ENCODE data around the gene PTPRD. TPM values are rescaled to one million over a fixed set of nuclear protein-coding genes. Genes with fewer than 3 reads are reported as not detected.

The PTPRD gene
- total and polyA plus RNA-seq, 2 experiments from 2014 or later, result 11.5 to 58.0 TPM

GRCh38 chr9:8883321-8883720 is 1729.5 kb downstream of the PTPRD start (continued):
- TF ChIP-seq EZH2 (IDR thresholded peaks at IDR 0.05; ENCODE audit: low read depth, unreplicated experiment) (no peak), ZNF331 (CRISPR knock-in tag; IDR thresholded peaks at IDR 0.05; ENCODE audit: low read depth) (no peak)
- TF ChIP-seq, protein P1, sequence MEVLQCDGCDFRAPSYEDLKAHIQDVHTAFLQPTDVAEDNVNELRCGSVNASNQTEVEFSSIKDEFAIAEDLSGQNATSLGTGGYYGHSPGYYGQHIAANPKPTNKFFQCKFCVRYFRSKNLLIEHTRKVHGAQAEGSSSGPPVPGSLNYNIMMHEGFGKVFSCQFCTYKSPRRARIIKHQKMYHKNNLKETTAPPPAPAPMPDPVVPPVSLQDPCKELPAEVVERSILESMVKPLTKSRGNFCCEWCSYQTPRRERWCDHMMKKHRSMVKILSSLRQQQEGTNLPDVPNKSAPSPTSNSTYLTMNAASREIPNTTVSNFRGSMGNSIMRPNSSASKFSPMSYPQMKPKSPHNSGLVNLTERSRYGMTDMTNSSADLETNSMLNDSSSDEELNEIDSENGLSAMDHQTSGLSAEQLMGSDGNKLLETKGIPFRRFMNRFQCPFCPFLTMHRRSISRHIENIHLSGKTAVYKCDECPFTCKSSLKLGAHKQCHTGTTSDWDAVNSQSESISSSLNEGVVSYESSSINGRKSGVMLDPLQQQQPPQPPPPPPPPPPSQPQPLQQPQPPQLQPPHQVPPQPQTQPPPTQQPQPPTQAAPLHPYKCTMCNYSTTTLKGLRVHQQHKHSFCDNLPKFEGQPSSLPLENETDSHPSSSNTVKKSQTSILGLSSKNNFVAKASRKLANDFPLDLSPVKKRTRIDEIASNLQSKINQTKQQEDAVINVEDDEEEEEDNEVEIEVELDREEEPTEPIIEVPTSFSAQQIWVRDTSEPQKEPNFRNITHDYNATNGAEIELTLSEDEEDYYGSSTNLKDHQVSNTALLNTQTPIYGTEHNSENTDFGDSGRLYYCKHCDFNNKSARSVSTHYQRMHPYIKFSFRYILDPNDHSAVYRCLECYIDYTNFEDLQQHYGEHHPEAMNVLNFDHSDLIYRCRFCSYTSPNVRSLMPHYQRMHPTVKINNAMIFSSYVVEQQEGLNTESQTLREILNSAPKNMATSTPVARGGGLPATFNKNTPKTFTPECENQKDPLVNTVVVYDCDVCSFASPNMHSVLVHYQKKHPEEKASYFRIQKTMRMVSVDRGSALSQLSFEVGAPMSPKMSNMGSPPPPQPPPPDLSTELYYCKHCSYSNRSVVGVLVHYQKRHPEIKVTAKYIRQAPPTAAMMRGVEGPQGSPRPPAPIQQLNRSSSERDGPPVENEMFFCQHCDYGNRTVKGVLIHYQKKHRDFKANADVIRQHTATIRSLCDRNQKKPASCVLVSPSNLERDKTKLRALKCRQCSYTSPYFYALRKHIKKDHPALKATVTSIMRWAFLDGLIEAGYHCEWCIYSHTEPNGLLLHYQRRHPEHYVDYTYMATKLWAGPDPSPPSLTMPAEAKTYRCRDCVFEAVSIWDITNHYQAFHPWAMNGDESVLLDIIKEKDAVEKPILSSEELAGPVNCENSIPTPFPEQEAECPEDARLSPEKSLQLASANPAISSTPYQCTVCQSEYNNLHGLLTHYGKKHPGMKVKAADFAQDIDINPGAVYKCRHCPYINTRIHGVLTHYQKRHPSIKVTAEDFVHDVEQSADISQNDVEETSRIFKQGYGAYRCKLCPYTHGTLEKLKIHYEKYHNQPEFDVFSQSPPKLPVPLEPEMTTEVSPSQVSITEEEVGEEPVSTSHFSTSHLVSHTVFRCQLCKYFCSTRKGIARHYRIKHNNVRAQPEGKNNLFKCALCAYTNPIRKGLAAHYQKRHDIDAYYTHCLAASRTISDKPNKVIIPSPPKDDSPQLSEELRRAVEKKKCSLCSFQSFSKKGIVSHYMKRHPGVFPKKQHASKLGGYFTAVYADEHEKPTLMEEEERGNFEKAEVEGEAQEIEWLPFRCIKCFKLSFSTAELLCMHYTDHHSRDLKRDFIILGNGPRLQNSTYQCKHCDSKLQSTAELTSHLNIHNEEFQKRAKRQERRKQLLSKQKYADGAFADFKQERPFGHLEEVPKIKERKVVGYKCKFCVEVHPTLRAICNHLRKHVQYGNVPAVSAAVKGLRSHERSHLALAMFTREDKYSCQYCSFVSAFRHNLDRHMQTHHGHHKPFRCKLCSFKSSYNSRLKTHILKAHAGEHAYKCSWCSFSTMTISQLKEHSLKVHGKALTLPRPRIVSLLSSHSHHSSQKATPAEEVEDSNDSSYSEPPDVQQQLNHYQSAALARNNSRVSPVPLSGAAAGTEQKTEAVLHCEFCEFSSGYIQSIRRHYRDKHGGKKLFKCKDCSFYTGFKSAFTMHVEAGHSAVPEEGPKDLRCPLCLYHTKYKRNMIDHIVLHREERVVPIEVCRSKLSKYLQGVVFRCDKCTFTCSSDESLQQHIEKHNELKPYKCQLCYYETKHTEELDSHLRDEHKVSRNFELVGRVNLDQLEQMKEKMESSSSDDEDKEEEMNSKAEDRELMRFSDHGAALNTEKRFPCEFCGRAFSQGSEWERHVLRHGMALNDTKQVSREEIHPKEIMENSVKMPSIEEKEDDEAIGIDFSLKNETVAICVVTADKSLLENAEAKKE (CRISPR knock-in tag; IDR thresholded peaks at IDR 0.05), result no peak
- TF ChIP-seq, protein P2, sequence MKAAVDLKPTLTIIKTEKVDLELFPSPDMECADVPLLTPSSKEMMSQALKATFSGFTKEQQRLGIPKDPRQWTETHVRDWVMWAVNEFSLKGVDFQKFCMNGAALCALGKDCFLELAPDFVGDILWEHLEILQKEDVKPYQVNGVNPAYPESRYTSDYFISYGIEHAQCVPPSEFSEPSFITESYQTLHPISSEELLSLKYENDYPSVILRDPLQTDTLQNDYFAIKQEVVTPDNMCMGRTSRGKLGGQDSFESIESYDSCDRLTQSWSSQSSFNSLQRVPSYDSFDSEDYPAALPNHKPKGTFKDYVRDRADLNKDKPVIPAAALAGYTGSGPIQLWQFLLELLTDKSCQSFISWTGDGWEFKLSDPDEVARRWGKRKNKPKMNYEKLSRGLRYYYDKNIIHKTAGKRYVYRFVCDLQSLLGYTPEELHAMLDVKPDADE (IDR thresholded peaks at IDR 0.05), result no peak

GRCh38 chr9:8880060-8880459 is 1732.7 kb downstream of the PTPRD start:
- Mint-ChIP-seq H3K27me3 (ENCODE audit: insufficient read depth, low read depth, poor library complexity) (no peaks in the 10 kb centered on the region), H3K4me1 (peaks cover 23% of the 10 kb centered on the region), H3K9me3 (no peaks in the 10 kb centered on the region), H3K4me3 (no peak overlapping the region), H3K36me3 (ENCODE audit: low read depth) (no peaks in the 10 kb centered on the region), H3K27ac (no peak overlapping the region)
- H2AFZ ChIP-seq, result no peak overlapping the region
- no peak overlapping the region for H3K4me3 ChIP-seq
- no peaks in the 10 kb centered on the region for H3K27me3 ChIP-seq (ENCODE audit: insufficient read depth)
- ATAC-seq (no peak), DNase-seq (ENCODE audit: low spot score) (no peak)
- H3K4me1 ChIP-seq (ENCODE audit: insufficient read depth), result 0 out of 2 replicates have a peak, but pooled peaks cover 5% of the 10 kb centered on the region
- no peak overlapping the region for H3K4me2 ChIP-seq
- H3K9me2 ChIP-seq (ENCODE audit: insufficient read depth), result 0 out of 2 replicates have a peak, but pooled peaks cover 7% of the 10 kb centered on the region
- H3K79me2 ChIP-seq (replicated peaks; ENCODE audit: insufficient read depth), result no peaks in the 10 kb centered on the region
- H3F3A ChIP-seq (replicated peaks; ENCODE audit: low read depth), result no peaks in the 10 kb centered on the region
- H3K27ac ChIP-seq (ENCODE audit: low read depth), result no peak overlapping the region
- H3K36me3 ChIP-seq (ENCODE audit: insufficient read depth), result no peaks in the 10 kb centered on the region
- H4K20me1 ChIP-seq (replicated peaks; ENCODE audit: insufficient read depth), result no peaks in the 10 kb centered on the region
- TF ChIP-seq JUNB (IDR thresholded peaks at IDR 0.05; ENCODE audit: unreplicated experiment) (no peak), EZH2phosphoT487 (IDR thresholded peaks at IDR 0.05; ENCODE audit: unreplicated experiment) (no peak), ZNF331 (CRISPR knock-in tag; IDR thresholded peaks at IDR 0.05; ENCODE audit: low read depth) (no peak), STAT1 (IDR thresholded peaks at IDR 0.05; ENCODE audit: unreplicated experiment) (no peak)
- TF ChIP-seq, protein P3, sequence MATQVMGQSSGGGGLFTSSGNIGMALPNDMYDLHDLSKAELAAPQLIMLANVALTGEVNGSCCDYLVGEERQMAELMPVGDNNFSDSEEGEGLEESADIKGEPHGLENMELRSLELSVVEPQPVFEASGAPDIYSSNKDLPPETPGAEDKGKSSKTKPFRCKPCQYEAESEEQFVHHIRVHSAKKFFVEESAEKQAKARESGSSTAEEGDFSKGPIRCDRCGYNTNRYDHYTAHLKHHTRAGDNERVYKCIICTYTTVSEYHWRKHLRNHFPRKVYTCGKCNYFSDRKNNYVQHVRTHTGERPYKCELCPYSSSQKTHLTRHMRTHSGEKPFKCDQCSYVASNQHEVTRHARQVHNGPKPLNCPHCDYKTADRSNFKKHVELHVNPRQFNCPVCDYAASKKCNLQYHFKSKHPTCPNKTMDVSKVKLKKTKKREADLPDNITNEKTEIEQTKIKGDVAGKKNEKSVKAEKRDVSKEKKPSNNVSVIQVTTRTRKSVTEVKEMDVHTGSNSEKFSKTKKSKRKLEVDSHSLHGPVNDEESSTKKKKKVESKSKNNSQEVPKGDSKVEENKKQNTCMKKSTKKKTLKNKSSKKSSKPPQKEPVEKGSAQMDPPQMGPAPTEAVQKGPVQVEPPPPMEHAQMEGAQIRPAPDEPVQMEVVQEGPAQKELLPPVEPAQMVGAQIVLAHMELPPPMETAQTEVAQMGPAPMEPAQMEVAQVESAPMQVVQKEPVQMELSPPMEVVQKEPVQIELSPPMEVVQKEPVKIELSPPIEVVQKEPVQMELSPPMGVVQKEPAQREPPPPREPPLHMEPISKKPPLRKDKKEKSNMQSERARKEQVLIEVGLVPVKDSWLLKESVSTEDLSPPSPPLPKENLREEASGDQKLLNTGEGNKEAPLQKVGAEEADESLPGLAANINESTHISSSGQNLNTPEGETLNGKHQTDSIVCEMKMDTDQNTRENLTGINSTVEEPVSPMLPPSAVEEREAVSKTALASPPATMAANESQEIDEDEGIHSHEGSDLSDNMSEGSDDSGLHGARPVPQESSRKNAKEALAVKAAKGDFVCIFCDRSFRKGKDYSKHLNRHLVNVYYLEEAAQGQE (IDR thresholded peaks at IDR 0.05; ENCODE audit: unreplicated experiment), result no peak
- TF ChIP-seq, protein P2 (IDR thresholded peaks at IDR 0.05), result no peak
